Tibial artery (tissue), 4 donors: Measurements from ENCODE around the gene TOMM6.
A peak's percentile ranks its signal among the peaks of the same experiment; 100 is the strongest.

Experiments
- DNase-seq, 2 donors: peaks; one replicate each; pipeline ENCODE4 v3.0.0-alpha.2; 2019
- H3K27ac ChIP-seq, 2 donors: fragments of 200-600 bp; sonication (generic) in 1 of 2; 1 replicate in 1 of 2; 2 replicates in 1 of 2; pipeline ENCODE4 v1.5.1; 2018 to 2019; ENCODE audit warnings: mild to moderate bottlenecking in 1 of 2
- H3K27me3 ChIP-seq, 2 donors: fragments of 200-600 bp; sonication (generic) in 1 of 2; one replicate each; pipeline versions ENCODE4 v1.5.1 to v1.6.0; 2016 to 2019
- H3K36me3 ChIP-seq, 3 donors: fragments of 200-600 bp; sonication (generic) in 2 of 3; one replicate each; pipeline ENCODE4 v1.5.1; 2016 to 2019; ENCODE audit warnings: mild to moderate bottlenecking in 2 of 3
- H3K4me1 ChIP-seq, 4 donors: fragments of 200-600 bp; sonication (generic) in 2 of 4; 1 replicate in 3 of 4; 2 replicates in 1 of 4; pipeline ENCODE4 v1.5.1; 2016 to 2019
- H3K4me3 ChIP-seq, 2 donors: fragments of 200-600 bp; sonication (generic) in 1 of 2; 1 replicate in 1 of 2; 2 replicates in 1 of 2; pipeline ENCODE4 v1.5.1; 2018 to 2019; ENCODE audit warnings: mild to moderate bottlenecking in 2 of 2
- H3K9me3 ChIP-seq, 3 donors: fragments of 200-600 bp; sonication (generic) in 1 of 3; one replicate each; pipeline ENCODE4 v1.5.1; 2016 to 2019
- intact Hi-C: fragments of 100-400 bp; cut with DNase I; formaldehyde crosslinking; loops from one replicate; pipeline ENCODE4 v1.15.0; 2023; ENCODE audit warnings: low total_unique reads
- TF ChIP-seq, protein P1 (sequence below), 2 experiments: fragments of 200-600 bp in 1 of 2; fragments of 450-650 bp in 1 of 2; IDR thresholded peaks; one replicate each; pipeline ENCODE4 v1.5.1; 2017 to 2019; ENCODE audit warnings: antibody characterized with exemption in 2 of 2, mild to moderate bottlenecking in 1 of 2, moderate library complexity in 1 of 2

TOMM6 gene

DNA sequence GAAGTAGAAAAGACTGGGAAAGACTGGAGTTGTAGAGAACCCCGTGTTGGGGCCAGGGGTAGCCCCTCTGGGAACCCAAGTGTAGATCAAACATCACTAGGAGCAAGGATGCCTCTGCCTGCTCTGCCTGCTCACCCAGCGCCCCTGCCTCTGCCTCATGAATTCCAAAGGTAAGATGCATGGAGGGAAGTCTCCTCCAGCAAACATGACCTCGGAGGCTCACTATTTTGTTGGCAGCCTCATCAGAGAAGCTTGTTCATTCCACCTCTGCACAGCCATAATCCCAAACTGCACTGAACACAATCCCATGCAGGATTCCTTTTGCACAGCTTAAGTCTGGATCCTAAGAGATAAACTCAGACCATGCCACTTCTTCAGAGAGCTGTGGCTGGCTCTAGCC is 12.7 kb upstream of the TOMM6 start:
- H3K9me3 ChIP-seq = no peaks in the 10 kb centered on the region
- peaks cover 0 to 10% (median 9%) of the 10 kb centered on the region in 4 donors for H3K4me1 ChIP-seq
- H3K27ac ChIP-seq = no peak overlapping the region
- H3K36me3 ChIP-seq = peaks cover 40 to 75% (median 65%) of the 10 kb centered on the region in 3 donors
- H3K4me3 ChIP-seq = no peak overlapping the region
- TF ChIP-seq, protein P1, sequence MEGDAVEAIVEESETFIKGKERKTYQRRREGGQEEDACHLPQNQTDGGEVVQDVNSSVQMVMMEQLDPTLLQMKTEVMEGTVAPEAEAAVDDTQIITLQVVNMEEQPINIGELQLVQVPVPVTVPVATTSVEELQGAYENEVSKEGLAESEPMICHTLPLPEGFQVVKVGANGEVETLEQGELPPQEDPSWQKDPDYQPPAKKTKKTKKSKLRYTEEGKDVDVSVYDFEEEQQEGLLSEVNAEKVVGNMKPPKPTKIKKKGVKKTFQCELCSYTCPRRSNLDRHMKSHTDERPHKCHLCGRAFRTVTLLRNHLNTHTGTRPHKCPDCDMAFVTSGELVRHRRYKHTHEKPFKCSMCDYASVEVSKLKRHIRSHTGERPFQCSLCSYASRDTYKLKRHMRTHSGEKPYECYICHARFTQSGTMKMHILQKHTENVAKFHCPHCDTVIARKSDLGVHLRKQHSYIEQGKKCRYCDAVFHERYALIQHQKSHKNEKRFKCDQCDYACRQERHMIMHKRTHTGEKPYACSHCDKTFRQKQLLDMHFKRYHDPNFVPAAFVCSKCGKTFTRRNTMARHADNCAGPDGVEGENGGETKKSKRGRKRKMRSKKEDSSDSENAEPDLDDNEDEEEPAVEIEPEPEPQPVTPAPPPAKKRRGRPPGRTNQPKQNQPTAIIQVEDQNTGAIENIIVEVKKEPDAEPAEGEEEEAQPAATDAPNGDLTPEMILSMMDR (IDR thresholded peaks at IDR 0.05) = no peak
- H3K27me3 ChIP-seq = no peaks in the 10 kb centered on the region
- DNase-seq = no peak
- intact Hi-C loops = no loop called here

DNA sequence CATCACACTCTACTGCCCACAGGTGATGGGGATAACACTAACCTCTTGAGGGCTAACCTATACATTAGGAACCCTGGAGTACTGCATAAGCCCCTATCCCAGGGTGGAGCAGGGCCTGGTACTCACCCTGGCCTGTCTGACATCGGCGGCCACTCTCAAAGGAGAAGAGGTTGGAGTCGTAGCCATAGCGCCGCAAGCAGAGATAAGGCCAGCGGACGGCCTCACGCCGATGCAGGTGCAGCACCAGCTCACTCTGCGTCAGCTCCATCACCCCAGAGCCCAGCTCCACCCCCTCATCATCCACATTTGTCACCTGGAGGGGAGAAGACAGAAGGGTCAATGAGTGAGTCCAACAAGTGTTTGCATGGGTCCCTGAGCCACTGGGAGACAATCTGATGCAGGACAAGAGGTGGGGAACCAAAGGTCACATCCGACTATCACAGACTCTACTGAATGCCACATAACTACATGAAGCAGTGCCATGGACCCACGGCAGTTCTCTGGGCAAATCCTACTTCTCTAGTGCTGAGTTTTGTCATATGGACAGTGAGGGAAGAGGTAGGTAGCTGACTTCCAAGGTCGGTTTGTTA is 12.1 kb upstream of the TOMM6 start:
- Histone ChIP-seq H3K4me1 (peaks cover 0 to 10% (median 9%) of the 10 kb centered on the region in 4 donors), H3K36me3 (peaks cover 38 to 70% (median 64%) of the 10 kb centered on the region in 3 donors), H3K9me3 (no peaks in the 10 kb centered on the region), H3K27me3 (no peaks in the 10 kb centered on the region), H3K4me3 (no peak overlapping the region), H3K27ac (no peak overlapping the region)
- DNase-seq = no peak
- TF ChIP-seq, protein P1 (IDR thresholded peaks at IDR 0.05) = no peak
- intact Hi-C loops = no loop called here

DNA sequence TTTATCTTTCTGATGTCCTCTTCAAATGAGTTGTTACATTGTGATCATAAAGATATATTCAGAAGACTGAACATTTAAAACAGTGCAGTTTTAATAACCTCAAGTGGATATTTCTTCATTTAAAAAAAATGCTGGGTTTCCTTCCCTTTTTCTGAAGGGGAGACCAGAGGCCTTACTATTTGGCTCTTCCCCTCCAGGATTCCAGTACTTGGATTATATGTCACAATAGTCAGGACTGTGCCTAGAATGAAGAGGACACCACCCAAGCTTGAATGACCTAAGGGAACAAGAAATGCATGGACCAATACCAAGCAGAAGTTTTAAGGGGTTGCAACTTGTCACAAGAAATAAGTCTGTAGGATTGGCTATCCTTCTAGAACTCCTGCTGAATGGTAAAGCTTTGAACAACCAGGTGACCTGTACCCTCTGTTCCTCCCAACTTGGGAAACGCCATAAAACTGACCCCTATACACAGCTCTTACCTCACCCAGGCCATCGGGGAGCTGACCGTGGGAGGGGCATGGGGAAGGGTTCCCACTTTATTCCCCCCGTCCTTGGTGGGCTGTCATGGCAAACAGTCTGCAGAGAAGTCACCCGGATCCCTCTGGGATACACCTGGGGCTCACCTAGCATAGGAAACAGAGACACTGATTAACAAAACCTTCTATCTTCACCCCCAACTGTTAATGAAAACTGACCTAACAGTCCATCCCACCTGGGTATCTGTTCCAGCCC is 9.8 kb upstream of the TOMM6 start:
- TF ChIP-seq, protein P1 (IDR thresholded peaks at IDR 0.05) = no peak
- Histone ChIP-seq H3K4me1 (peaks cover 0 to 21% (median 18%) of the 10 kb centered on the region in 4 donors), H3K36me3 (peaks cover 17 to 47% (median 40%) of the 10 kb centered on the region in 3 donors), H3K27me3 (no peaks in the 10 kb centered on the region), H3K4me3 (no peak overlapping the region), H3K9me3 (no peaks in the 10 kb centered on the region), H3K27ac (no peak overlapping the region)
- intact Hi-C loops = no loop called here
- DNase-seq = no peak

DNA sequence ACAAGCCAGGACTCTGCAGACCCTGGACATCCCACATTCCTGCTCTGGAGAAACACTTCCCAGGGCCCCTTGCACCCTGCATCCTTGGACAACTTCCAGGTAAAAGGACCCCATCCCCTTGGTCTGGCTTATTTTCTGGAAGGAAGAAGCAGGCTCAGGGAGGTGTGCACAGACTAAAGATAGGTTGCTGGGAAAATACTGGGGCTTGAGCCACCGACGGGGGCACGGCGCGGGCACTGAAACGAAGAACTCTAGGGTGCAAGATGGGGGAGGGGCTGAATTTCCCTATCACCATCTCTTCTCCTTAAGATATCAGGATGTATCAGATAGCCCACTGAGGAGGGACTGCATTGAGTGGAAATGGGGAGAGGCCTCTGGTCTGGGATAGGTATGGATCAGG is 8.6 kb upstream of the TOMM6 start:
- peaks cover 0 to 22% (median 18%) of the 10 kb centered on the region in 4 donors for H3K4me1 ChIP-seq

DNA sequence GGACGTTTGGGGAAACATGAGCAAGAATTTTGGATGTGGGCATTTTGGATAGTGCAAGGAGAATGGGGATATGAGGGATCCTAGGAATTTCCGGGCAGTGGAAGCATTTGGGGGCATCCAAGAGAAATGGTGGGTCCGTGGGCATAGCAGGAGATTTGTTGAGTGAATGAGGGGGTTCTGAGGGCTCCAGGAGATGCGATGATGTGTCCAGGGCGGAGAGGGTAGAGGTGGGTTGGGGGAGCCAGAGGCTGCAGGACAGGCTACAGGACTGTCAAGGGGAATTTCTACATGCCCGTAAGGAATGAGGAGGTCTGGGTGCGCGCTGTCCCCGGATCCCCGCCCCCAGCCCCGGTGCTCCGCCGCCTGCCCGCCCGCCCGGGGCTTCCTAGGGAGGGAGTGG is 8.2 kb upstream of the TOMM6 start:
- DNase-seq = no peak
- H3K4me1 ChIP-seq = peaks cover 0 to 22% (median 18%) of the 10 kb centered on the region in 4 donors
- H3K9me3 ChIP-seq = no peaks in the 10 kb centered on the region
- H3K27ac ChIP-seq = peak overlapping the region; percentile 34 to 86
- TF ChIP-seq, protein P1 (IDR thresholded peaks at IDR 0.05) = no peak
- H3K4me3 ChIP-seq = peak overlapping the region; percentile 75 to 80
- intact Hi-C loops = no loop called here
- no peaks in the 10 kb centered on the region for H3K27me3 ChIP-seq
- H3K36me3 ChIP-seq = peaks cover 9 to 31% (median 25%) of the 10 kb centered on the region in 3 donors

More for the DNA sequence above, 8.6 kb upstream of the TOMM6 start:
- H3K27me3 ChIP-seq = no peaks in the 10 kb centered on the region
- H3K36me3 ChIP-seq = peaks cover 12 to 35% (median 29%) of the 10 kb centered on the region in 3 donors
- no peak for DNase-seq
- intact Hi-C loops = no loop called here
- H3K4me3 ChIP-seq = peak overlapping the region; percentile 75 to 80
- peak overlapping the region; percentile 34 to 86 for H3K27ac ChIP-seq
- no peaks in the 10 kb centered on the region for H3K9me3 ChIP-seq
- TF ChIP-seq, protein P1 (IDR thresholded peaks at IDR 0.05) = no peak
